HCT116 (cell line): ENCODE data around the gene VAMP1. TPM values are rescaled to one million over a fixed set of nuclear protein-coding genes. Genes with fewer than 3 reads are reported as not detected.

Source experiments
- ATAC-seq: fragments of 200-7000 bp; cut with Tn5 transposase; 2 replicates; pipeline ENCODE4 v1.9.1; 2020; ENCODE audit warnings: mild to moderate bottlenecking, moderate library complexity
- BruUV-seq: library from RNA; stranded (reverse); fragments of 400-500 nt; replicated peaks from 2 replicates; lab custom pipeline; 2021; lab: Mats Ljungman, UMichigan
- CTCF ChIA-PET: fragments of 300-600 bp; sonication (Branson Sonifier 250); formaldehyde crosslinking; loops from one replicate; lab custom pipeline; 2021; ENCODE audit warnings: antibody characterized with exemption; lab: Charles Lee
- POLR2A ChIA-PET: fragments of 300-600, 350-600 bp; sonication (Branson Sonifier 250); formaldehyde crosslinking; loops from one replicate; lab custom pipeline; 2021; ENCODE audit warnings: antibody characterized with exemption; lab: Charles Lee
- RAD21 ChIA-PET, 2 experiments: fragments of 300-600 bp; sonication (Branson Sonifier 250); formaldehyde crosslinking; loops; one replicate each; lab custom pipeline; 2023; ENCODE audit warnings: low total read pairs in 2 of 2; ENCODE audit not compliant: uncharacterized antibody in 2 of 2, unreplicated experiment in 2 of 2, low non-redundant PET in 1 of 2; lab: Charles Lee
- DNase-seq: peaks from one replicate; pipeline ENCODE4 v3.0.0-alpha.2; 2010; ENCODE audit warnings: low read depth, low spot score
- H2AFZ ChIP-seq: fragments of 200-600 bp; shearing (Covaris generic), sonication (generic); 2 replicates; pipeline ENCODE4 v1.6.1; 2017; ENCODE audit warnings: low read depth, mixed run types, mixed read lengths, antibody characterized with exemption, low read length; ENCODE audit not compliant: poor library complexity, severe bottlenecking
- H3K27ac ChIP-seq: 2 replicates; pipeline ENCODE4 v1.5.1; 2012; ENCODE audit warnings: low read depth, low read length
- H3K27me3 ChIP-seq: fragments of 200-600 bp; sonication (generic); 2 replicates; pipeline ENCODE4 v1.6.1; 2016; ENCODE audit warnings: mixed run types, low read length, mixed read lengths; ENCODE audit not compliant: insufficient read depth
- H3K36me3 ChIP-seq, 2 experiments: fragments of 200-500 bp in 1 of 2; fragments of 200-600 bp in 1 of 2; sonication (Bioruptor generic) in 1 of 2; sonication (generic) in 1 of 2; 2 replicates each; pipeline versions ENCODE4 v1.5.1 to v1.6.1; 2014 to 2016; ENCODE audit warnings: low read length in 2 of 2, inconsistent platforms in 1 of 2, mixed read lengths in 1 of 2, mixed run types in 1 of 2; ENCODE audit not compliant: insufficient read depth in 2 of 2, control insufficient read depth in 1 of 2
- H3K4me1 ChIP-seq, 2 experiments: fragments of 200-600 bp in 1 of 2; sonication (generic) in 1 of 2; 2 replicates each; pipeline versions ENCODE4 v1.5.1 to v1.6.1; 2012 to 2017; ENCODE audit warnings: low read length in 2 of 2, inconsistent platforms in 1 of 2, mild to moderate bottlenecking in 1 of 2, mixed read lengths in 1 of 2, mixed run types in 1 of 2, moderate library complexity in 1 of 2; ENCODE audit not compliant: insufficient read depth in 2 of 2, control insufficient read depth in 1 of 2
- H3K4me2 ChIP-seq: fragments of 200-600 bp; sonication (generic); 2 replicates; pipeline ENCODE4 v1.6.1; 2017; ENCODE audit warnings: mixed run types, low read length, mixed read lengths
- H3K4me3 ChIP-seq, 2 experiments: fragments of 200-600 bp in 1 of 2; sonication (generic) in 1 of 2; replicated peaks in 1 of 2; 2 replicates each; pipeline ENCODE4 v1.5.1; 2011 to 2016; ENCODE audit warnings: low read length in 2 of 2, control low read depth in 1 of 2, low read depth in 1 of 2, mild to moderate bottlenecking in 1 of 2, mixed read lengths in 1 of 2, mixed run types in 1 of 2
- H3K79me2 ChIP-seq: fragments of 200-600 bp; sonication (generic); 2 replicates; pipeline ENCODE4 v1.6.1; 2017; ENCODE audit warnings: mild to moderate bottlenecking, mixed run types, low read length, moderate library complexity, mixed read lengths; ENCODE audit not compliant: insufficient read depth
- H3K9ac ChIP-seq: fragments of 200-600 bp; sonication (generic); 2 replicates; pipeline ENCODE4 v1.6.1; 2016; ENCODE audit warnings: low read length, mixed read lengths
- H3K9me2 ChIP-seq: fragments of 200-600 bp; sonication (generic), shearing (Covaris generic); 2 replicates; pipeline ENCODE4 v1.6.1; 2017; ENCODE audit warnings: mixed run types, mild to moderate bottlenecking, moderate library complexity; ENCODE audit not compliant: insufficient read depth
- H3K9me3 ChIP-seq, 2 experiments: fragments of 200-500 bp in 1 of 2; fragments of 200-600 bp in 1 of 2; sonication (Bioruptor generic) in 1 of 2; sonication (generic) in 1 of 2; 2 replicates each; pipeline ENCODE4 v1.6.1; 2014 to 2017; ENCODE audit warnings: low read length in 2 of 2, mixed read lengths in 2 of 2, inconsistent platforms in 1 of 2, low read depth in 1 of 2, mild to moderate bottlenecking in 1 of 2, mixed run types in 1 of 2, moderate library complexity in 1 of 2; ENCODE audit not compliant: control insufficient read depth in 1 of 2, insufficient read depth in 1 of 2
- H4K20me1 ChIP-seq: fragments of 200-600 bp; sonication (generic), shearing (Covaris generic); 2 replicates; pipeline ENCODE4 v1.6.1; 2017; ENCODE audit warnings: mixed run types, mild to moderate bottlenecking, moderate library complexity; ENCODE audit not compliant: insufficient read depth
- CEBPB ChIP-seq: IDR thresholded peaks from 2 replicates; pipeline ENCODE4 v1.6.1; 2012; ENCODE audit warnings: low read depth
- ELF1 ChIP-seq: IDR thresholded peaks from 2 replicates; pipeline ENCODE4 v1.6.1; 2012; ENCODE audit warnings: low read depth, borderline replicate concordance
- EZH2 ChIP-seq: fragments of 200-600 bp; sonication (generic); IDR thresholded peaks from 2 replicates; pipeline ENCODE4 v1.6.1; 2017; ENCODE audit warnings: antibody characterized with exemption, mixed run types
- EZH2phosphoT487 ChIP-seq: fragments of 200-600 bp; IDR thresholded peaks from 2 replicates; pipeline ENCODE4 v1.6.1; 2018; ENCODE audit warnings: antibody characterized with exemption, borderline replicate concordance
- POLR2AphosphoS5 ChIP-seq: IDR thresholded peaks from 2 replicates; pipeline ENCODE4 v1.6.1; 2011; ENCODE audit warnings: mild to moderate bottlenecking, low read depth, low read length, moderate library complexity
- SIN3A ChIP-seq: IDR thresholded peaks from 2 replicates; pipeline ENCODE4 v1.6.1; 2012; ENCODE audit warnings: low read depth
- SRF ChIP-seq: IDR thresholded peaks from 2 replicates; pipeline ENCODE4 v1.6.1; 2012; ENCODE audit warnings: low read depth
- YY1 ChIP-seq: IDR thresholded peaks from 2 replicates; pipeline ENCODE4 v1.6.1; 2011; ENCODE audit warnings: low read length, low read depth, moderate library complexity, mild to moderate bottlenecking; ENCODE audit not compliant: insufficient replicate concordance; ENCODE audit errors: extremely low read depth
- ZNF274 ChIP-seq: fragments of 200-500 bp; sonication (Bioruptor generic); IDR thresholded peaks from 2 replicates; pipeline ENCODE4 v1.6.1; 2014; ENCODE audit warnings: mild to moderate bottlenecking, low read depth, low read length, inconsistent platforms
- intact Hi-C: fragments of 100-400 bp; cut with micrococcal nuclease; formaldehyde crosslinking; loops from 2 replicates; pipeline ENCODE4 v1.10.0; 2022
- total RNA-seq: library from RNA; stranded (reverse); gene quantifications from one replicate; pipeline ENCODE4 v1.2.1, GENCODE V29; 2021; ENCODE audit not compliant: unreplicated experiment
- TF ChIP-seq, protein P1 (sequence below): IDR thresholded peaks from 2 replicates; pipeline ENCODE4 v1.6.1; 2012; ENCODE audit warnings: low read depth
- TF ChIP-seq, protein P2 (sequence below): IDR thresholded peaks from 2 replicates; pipeline ENCODE4 v1.6.1; 2012
- TF ChIP-seq, protein P3 (sequence below): IDR thresholded peaks from 2 replicates; pipeline ENCODE4 v1.6.1; 2012
- TF ChIP-seq, protein P4 (sequence below), 3 experiments: fragments of 200-600 bp in 1 of 3; sonication (generic) in 1 of 3; IDR thresholded peaks in 2 of 3; conservative IDR thresholded peaks in 1 of 3; 2 replicates each; pipeline ENCODE4 v1.5.1; 2012 to 2017; ENCODE audit warnings: low read depth in 2 of 3, low read length in 2 of 3, antibody characterized with exemption in 1 of 3, borderline replicate concordance in 1 of 3, control low read depth in 1 of 3, mild to moderate bottlenecking in 1 of 3, mixed read lengths in 1 of 3, mixed run types in 1 of 3, moderate library complexity in 1 of 3; ENCODE audit not compliant: insufficient read depth in 1 of 3

Gene VAMP1
- total RNA-seq, 1 experiment from 2014 or later: 12.1 TPM

DNA sequence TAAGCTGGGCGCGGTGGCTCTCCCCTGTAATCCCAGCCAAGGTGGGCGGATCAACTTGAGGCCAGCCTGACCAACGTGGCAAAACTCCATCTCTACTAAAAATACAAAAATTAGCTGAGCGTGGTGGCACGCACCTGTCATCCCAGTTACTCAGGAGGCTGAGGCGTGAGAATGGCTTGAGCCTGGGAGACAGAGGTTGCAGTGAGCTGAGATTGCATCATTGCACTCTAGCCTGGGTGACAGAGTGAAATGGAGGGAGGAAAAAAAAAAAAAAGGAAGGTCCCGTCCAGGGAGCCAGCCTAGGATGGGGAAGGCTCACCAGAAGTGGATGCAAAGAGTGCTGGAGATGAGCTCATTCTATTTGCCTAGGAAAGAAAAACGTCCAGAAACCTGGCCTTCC, 27.6 kb downstream of the VAMP1 start (continued):
- TF ChIP-seq, protein P1, sequence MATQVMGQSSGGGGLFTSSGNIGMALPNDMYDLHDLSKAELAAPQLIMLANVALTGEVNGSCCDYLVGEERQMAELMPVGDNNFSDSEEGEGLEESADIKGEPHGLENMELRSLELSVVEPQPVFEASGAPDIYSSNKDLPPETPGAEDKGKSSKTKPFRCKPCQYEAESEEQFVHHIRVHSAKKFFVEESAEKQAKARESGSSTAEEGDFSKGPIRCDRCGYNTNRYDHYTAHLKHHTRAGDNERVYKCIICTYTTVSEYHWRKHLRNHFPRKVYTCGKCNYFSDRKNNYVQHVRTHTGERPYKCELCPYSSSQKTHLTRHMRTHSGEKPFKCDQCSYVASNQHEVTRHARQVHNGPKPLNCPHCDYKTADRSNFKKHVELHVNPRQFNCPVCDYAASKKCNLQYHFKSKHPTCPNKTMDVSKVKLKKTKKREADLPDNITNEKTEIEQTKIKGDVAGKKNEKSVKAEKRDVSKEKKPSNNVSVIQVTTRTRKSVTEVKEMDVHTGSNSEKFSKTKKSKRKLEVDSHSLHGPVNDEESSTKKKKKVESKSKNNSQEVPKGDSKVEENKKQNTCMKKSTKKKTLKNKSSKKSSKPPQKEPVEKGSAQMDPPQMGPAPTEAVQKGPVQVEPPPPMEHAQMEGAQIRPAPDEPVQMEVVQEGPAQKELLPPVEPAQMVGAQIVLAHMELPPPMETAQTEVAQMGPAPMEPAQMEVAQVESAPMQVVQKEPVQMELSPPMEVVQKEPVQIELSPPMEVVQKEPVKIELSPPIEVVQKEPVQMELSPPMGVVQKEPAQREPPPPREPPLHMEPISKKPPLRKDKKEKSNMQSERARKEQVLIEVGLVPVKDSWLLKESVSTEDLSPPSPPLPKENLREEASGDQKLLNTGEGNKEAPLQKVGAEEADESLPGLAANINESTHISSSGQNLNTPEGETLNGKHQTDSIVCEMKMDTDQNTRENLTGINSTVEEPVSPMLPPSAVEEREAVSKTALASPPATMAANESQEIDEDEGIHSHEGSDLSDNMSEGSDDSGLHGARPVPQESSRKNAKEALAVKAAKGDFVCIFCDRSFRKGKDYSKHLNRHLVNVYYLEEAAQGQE: no peak
- TF ChIP-seq, protein P2, sequence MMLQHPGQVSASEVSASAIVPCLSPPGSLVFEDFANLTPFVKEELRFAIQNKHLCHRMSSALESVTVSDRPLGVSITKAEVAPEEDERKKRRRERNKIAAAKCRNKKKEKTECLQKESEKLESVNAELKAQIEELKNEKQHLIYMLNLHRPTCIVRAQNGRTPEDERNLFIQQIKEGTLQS: no peak
- TF ChIP-seq EZH2phosphoT487: no peak
- TF ChIP-seq, all 23 proteins: peak for 0

DNA sequence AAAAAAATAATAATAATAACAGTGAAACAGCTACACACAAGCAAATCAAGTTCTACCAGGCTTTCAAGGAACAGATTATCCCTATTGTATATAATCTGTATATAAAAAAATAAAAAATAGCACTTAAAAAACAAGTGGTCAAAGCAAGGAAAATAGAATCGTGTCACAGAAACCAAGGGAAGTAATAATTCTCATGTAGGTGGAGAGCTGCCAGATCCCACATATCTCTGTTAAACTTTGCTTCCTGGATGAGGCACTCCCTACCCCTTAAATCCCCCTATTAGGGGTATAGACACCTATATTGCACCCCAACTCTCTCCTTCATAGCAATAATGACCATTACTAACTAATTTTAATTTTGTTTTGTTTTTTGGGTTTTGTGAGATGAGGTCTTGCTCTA, 30.1 kb downstream of the VAMP1 start:
- Histone ChIP-seq H3K36me3 (no peaks in the 10 kb centered on the region), H3K4me2 (no peak overlapping the region), H3K9me2 (no peaks in the 10 kb centered on the region), H2AFZ (no peak overlapping the region), H3K9me3 (no peaks in the 10 kb centered on the region), H3K9ac (no peak overlapping the region), H3K27me3 (no peaks in the 10 kb centered on the region), H3K4me3 (no peak overlapping the region), H4K20me1 (no peaks in the 10 kb centered on the region), H3K4me1 (no peaks in the 10 kb centered on the region), H3K27ac (no peak overlapping the region), H3K79me2 (no peaks in the 10 kb centered on the region)
- intact Hi-C loops: no loop called here
- POLR2A ChIA-PET: no interaction called here
- CTCF ChIA-PET: no interaction called here
- BruUV-seq: no TSS peak
- DNase-seq (no peak), ATAC-seq (no peak)
- RAD21 ChIA-PET: no interaction called here
- TF ChIP-seq CEBPB (no peak), POLR2AphosphoS5 (no peak), SRF (no peak), ELF1 (no peak), SIN3A (no peak), YY1 (no peak), ZNF274 (no peak), EZH2phosphoT487 (no peak), EZH2 (no peak)
- TF ChIP-seq, protein P1: no peak
- TF ChIP-seq, protein P3, sequence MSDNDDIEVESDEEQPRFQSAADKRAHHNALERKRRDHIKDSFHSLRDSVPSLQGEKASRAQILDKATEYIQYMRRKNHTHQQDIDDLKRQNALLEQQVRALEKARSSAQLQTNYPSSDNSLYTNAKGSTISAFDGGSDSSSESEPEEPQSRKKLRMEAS: no peak
- TF ChIP-seq, protein P4, sequence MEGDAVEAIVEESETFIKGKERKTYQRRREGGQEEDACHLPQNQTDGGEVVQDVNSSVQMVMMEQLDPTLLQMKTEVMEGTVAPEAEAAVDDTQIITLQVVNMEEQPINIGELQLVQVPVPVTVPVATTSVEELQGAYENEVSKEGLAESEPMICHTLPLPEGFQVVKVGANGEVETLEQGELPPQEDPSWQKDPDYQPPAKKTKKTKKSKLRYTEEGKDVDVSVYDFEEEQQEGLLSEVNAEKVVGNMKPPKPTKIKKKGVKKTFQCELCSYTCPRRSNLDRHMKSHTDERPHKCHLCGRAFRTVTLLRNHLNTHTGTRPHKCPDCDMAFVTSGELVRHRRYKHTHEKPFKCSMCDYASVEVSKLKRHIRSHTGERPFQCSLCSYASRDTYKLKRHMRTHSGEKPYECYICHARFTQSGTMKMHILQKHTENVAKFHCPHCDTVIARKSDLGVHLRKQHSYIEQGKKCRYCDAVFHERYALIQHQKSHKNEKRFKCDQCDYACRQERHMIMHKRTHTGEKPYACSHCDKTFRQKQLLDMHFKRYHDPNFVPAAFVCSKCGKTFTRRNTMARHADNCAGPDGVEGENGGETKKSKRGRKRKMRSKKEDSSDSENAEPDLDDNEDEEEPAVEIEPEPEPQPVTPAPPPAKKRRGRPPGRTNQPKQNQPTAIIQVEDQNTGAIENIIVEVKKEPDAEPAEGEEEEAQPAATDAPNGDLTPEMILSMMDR (IDR thresholded peaks at IDR 0.05 in 2 of 3, conservative IDR thresholded peaks at IDR 0.05 in 1 of 3; ENCODE audit: borderline replicate concordance in 1 of 3, insufficient read depth in 1 of 3, low read depth in 2 of 3, low read length in 2 of 3): no peak
